Measurements from ENCODE around the gene MEP1A. TPM values are rescaled to one million over a fixed set of nuclear protein-coding genes. Genes with fewer than 3 reads are reported as not detected.

Gene MEP1A
- total RNA-seq, 4 donors from 2014 or later: 0.17 TPM; not detected in 3

DNA sequence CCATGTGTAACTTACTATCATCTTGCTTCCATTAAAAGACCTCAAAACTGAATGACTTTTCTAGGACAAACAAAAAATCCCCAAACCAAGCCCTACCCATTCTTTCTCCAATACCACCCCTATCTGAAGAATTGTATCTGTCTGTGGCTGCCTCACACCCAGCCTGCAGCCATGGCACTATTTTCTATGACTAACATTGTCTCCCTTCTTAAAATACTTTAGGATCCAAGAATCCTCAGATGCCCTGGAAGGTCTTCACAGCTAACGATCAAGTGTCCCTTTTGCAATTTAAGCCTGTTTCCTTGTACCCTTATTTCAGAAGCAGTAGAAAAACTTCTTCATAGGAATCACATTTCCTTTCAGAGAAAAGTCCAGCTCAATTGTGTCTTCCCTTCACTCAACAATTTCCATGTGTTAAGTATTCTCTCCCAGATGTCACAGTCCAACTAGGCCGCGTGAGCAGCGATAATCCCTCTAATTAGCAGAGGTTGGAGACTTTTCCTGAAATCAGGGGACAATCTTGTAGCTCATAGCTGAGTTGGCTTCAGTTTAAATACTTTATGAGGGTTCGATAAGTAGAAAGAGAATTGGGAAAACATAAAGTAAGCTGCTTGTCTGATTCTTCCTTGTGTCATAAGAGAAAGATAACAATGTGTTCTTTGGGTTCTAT is 5.2 kb upstream of the MEP1A start:
- H3K4me1 ChIP-seq: no peaks in the 10 kb centered on the region
- WGBS: 86% methylated on average over 5 of the region's 5 CpGs
- no peaks in the 10 kb centered on the region for H3K36me3 ChIP-seq
- H3K27me3 ChIP-seq: no peaks in the 10 kb centered on the region
- no peak overlapping the region for H3K27ac ChIP-seq (replicated peaks in 1 of 4)
- TF ChIP-seq, protein P1, sequence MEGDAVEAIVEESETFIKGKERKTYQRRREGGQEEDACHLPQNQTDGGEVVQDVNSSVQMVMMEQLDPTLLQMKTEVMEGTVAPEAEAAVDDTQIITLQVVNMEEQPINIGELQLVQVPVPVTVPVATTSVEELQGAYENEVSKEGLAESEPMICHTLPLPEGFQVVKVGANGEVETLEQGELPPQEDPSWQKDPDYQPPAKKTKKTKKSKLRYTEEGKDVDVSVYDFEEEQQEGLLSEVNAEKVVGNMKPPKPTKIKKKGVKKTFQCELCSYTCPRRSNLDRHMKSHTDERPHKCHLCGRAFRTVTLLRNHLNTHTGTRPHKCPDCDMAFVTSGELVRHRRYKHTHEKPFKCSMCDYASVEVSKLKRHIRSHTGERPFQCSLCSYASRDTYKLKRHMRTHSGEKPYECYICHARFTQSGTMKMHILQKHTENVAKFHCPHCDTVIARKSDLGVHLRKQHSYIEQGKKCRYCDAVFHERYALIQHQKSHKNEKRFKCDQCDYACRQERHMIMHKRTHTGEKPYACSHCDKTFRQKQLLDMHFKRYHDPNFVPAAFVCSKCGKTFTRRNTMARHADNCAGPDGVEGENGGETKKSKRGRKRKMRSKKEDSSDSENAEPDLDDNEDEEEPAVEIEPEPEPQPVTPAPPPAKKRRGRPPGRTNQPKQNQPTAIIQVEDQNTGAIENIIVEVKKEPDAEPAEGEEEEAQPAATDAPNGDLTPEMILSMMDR (IDR thresholded peaks at IDR 0.05): no peak
- TF ChIP-seq POLR2A (IDR thresholded peaks at IDR 0.05; ENCODE audit: low read depth): no peak
- TF ChIP-seq POLR2AphosphoS5 (IDR thresholded peaks at IDR 0.05): no peak
- no peak for TF ChIP-seq EP300 (IDR thresholded peaks at IDR 0.05)
- H3K4me3 ChIP-seq: no peak overlapping the region
- no peak for DNase-seq (ENCODE audit: extremely low spot score)
- intact Hi-C loops (cut with DNase I): no loop called here
- no peaks in the 10 kb centered on the region for H3K9me3 ChIP-seq

- Histone ChIP-seq H3K36me3 (no peaks in the 10 kb centered on the region), H3K27ac (replicated peaks in 1 of 4) (no peak overlapping the region), H3K4me3 (no peak overlapping the region), H3K4me1 (no peaks in the 10 kb centered on the region), H3K27me3 (no peaks in the 10 kb centered on the region), H3K9me3 (no peaks in the 10 kb centered on the region)
- intact Hi-C loops (cut with DNase I): no loop called here
- no peak for DNase-seq (ENCODE audit: extremely low spot score)
- no peak for TF ChIP-seq POLR2A (IDR thresholded peaks at IDR 0.05; ENCODE audit: low read depth)
- TF ChIP-seq EP300 (IDR thresholded peaks at IDR 0.05): no peak
- TF ChIP-seq POLR2AphosphoS5 (IDR thresholded peaks at IDR 0.05): no peak
- TF ChIP-seq, protein P1 (IDR thresholded peaks at IDR 0.05): no peak
- 91% methylated on average over 3 of the region's 3 CpGs for WGBS
Observed at GRCh38 chr6:46788791-46789190, 4.4 kb upstream of the MEP1A start.

DNA sequence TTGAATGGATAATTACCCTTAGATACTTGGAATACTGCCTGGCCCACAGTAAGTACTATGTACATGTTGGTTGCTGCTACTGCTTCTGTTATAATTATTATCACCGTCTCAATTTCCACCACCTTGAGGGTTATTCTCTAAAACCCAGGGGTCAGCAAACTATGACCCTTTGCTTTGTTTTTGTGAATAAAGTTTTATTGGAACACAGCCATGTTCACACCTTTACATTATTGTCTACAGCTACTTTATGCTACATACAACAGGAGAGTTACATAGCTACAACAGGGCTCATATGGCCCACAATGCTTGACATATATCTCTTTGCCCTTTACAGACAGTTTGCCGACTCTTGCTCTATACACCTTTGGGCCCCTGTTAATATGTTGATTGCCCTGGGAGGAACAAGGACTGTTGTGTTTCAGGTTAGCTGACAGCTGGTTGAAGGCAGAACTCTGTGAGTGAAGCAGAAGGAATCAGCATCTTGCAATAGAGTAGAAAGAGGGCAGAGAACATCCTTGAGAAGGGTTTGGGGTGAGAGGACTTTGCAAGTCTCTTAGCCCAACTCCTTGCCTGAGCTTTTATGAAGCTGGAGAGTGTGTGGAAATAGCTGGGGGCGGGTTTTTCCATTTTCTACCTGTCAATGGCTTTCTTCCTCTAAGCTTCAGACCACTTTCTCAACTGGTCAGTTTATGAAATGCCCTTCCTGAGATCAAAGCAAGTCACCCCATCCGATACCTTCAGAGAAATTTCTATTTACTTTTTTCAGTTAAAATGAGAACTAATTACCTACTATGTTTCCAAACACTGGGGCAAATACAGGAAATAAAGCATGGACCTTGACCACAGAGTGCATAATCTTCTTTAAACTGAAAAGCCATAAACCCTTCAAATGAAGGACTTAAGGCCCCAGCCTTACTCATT is 3.5 kb upstream of the MEP1A start:
- intact Hi-C loops (cut with DNase I): no loop called here
- no peak for DNase-seq (ENCODE audit: extremely low spot score)
- H3K36me3 ChIP-seq: no peaks in the 10 kb centered on the region
- no peaks in the 10 kb centered on the region for H3K27me3 ChIP-seq
- H3K27ac ChIP-seq (replicated peaks in 1 of 4): no peak overlapping the region
- H3K4me3 ChIP-seq: no peak overlapping the region
- WGBS: 79% methylated on average over 4 of the region's 4 CpGs
- no peaks in the 10 kb centered on the region for H3K9me3 ChIP-seq
- TF ChIP-seq, protein P1 (IDR thresholded peaks at IDR 0.05): no peak
- no peak for TF ChIP-seq POLR2A (IDR thresholded peaks at IDR 0.05; ENCODE audit: low read depth)
- TF ChIP-seq POLR2AphosphoS5 (IDR thresholded peaks at IDR 0.05): no peak
- no peak for TF ChIP-seq EP300 (IDR thresholded peaks at IDR 0.05)
- no peaks in the 10 kb centered on the region for H3K4me1 ChIP-seq

GRCh38 chr6:46790355-46790874 is 2.8 kb upstream of the MEP1A start:
- H3K36me3 ChIP-seq: no peaks in the 10 kb centered on the region
- H3K4me3 ChIP-seq: no peak overlapping the region
- TF ChIP-seq POLR2A (IDR thresholded peaks at IDR 0.05; ENCODE audit: low read depth) (no peak), EP300 (IDR thresholded peaks at IDR 0.05) (no peak), POLR2AphosphoS5 (IDR thresholded peaks at IDR 0.05) (no peak)
- TF ChIP-seq, protein P1 (IDR thresholded peaks at IDR 0.05): no peak
- H3K27me3 ChIP-seq: no peaks in the 10 kb centered on the region
- intact Hi-C loops (cut with DNase I): no loop called here
- no peaks in the 10 kb centered on the region for H3K9me3 ChIP-seq
- no peaks in the 10 kb centered on the region for H3K4me1 ChIP-seq
- DNase-seq (ENCODE audit: extremely low spot score): no peak
- no peak overlapping the region for H3K27ac ChIP-seq (replicated peaks in 1 of 4)

Measured in esophagus muscularis mucosa (tissue), 4 donors.